GM23338 (cell line): ENCODE measurements around the gene ELOVL6. TPM values are rescaled to one million over a fixed set of nuclear protein-coding genes. Genes with fewer than 3 reads are reported as not detected.

Source experiments
- ATAC-seq: fragments of 200-7000 bp; cut with Tn5 transposase; 3 replicates; pipeline ENCODE4 v1.9.1; 2020
- DNase-seq: peaks from one replicate; pipeline ENCODE4 v3.0.0-alpha.2; 2015; ENCODE audit warnings: low spot score
- H2AFZ ChIP-seq: fragments of 200-600 bp; sonication (generic); 2 replicates; pipeline ENCODE4 v1.8.0; 2016; ENCODE audit warnings: antibody characterized with exemption, mild to moderate bottlenecking, moderate library complexity
- H3F3A ChIP-seq: fragments of 200-600 bp; sonication (generic); replicated peaks from 2 replicates; pipeline ENCODE4 v1.8.0; 2017; ENCODE audit warnings: antibody characterized with exemption, mixed run types, low read depth
- H3K27ac ChIP-seq: fragments of 200-600 bp; sonication (generic); 2 replicates; pipeline ENCODE4 v1.6.1; 2016; ENCODE audit warnings: low read depth
- H3K27me3 ChIP-seq: fragments of 200-600 bp; sonication (generic); 2 replicates; pipeline ENCODE4 v1.8.0; 2016; ENCODE audit warnings: mild to moderate bottlenecking, mixed run types, moderate library complexity; ENCODE audit not compliant: insufficient read depth
- H3K36me3 ChIP-seq: fragments of 200-600 bp; sonication (generic); 2 replicates; pipeline ENCODE4 v1.8.0; 2016; ENCODE audit warnings: mild to moderate bottlenecking; ENCODE audit not compliant: insufficient read depth
- H3K4me1 ChIP-seq: fragments of 200-600 bp; sonication (generic); 2 replicates; pipeline ENCODE4 v1.8.0; 2016; ENCODE audit warnings: mild to moderate bottlenecking, moderate library complexity; ENCODE audit not compliant: insufficient read depth
- H3K4me2 ChIP-seq: fragments of 200-600 bp; sonication (generic); 2 replicates; pipeline ENCODE4 v1.7.1; 2017; ENCODE audit warnings: mixed run types
- H3K4me3 ChIP-seq: fragments of 200-600 bp; sonication (generic); 2 replicates; pipeline ENCODE4 v1.6.1; 2016; ENCODE audit warnings: mixed run types
- H3K79me2 ChIP-seq: fragments of 200-600 bp; sonication (generic); replicated peaks from 2 replicates; pipeline ENCODE4 v1.8.0; 2017; ENCODE audit warnings: mild to moderate bottlenecking; ENCODE audit not compliant: insufficient read depth
- H3K9me2 ChIP-seq: fragments of 200-600 bp; sonication (generic); 2 replicates; pipeline ENCODE4 v1.8.0; 2017; ENCODE audit not compliant: insufficient read depth
- H4K20me1 ChIP-seq: fragments of 200-600 bp; sonication (generic); replicated peaks from 2 replicates; pipeline ENCODE4 v1.8.0; 2017; ENCODE audit warnings: mild to moderate bottlenecking; ENCODE audit not compliant: insufficient read depth
- H3K27ac Mint-ChIP-seq: 2 replicates; pipeline ENCODE4 v1.8.0; 2020; ENCODE audit warnings: inconsistent platforms, mild to moderate bottlenecking, moderate library complexity, mixed read lengths
- H3K27me3 Mint-ChIP-seq: 3 replicates; pipeline ENCODE4 v1.8.0; 2022; ENCODE audit warnings: low read depth, mild to moderate bottlenecking, moderate library complexity, mixed read lengths, inconsistent platforms; ENCODE audit not compliant: insufficient read depth, poor library complexity
- H3K36me3 Mint-ChIP-seq: 3 replicates; pipeline ENCODE4 v1.8.0; 2021; ENCODE audit warnings: low read depth, mild to moderate bottlenecking, inconsistent platforms, moderate library complexity, mixed read lengths
- H3K4me1 Mint-ChIP-seq: 3 replicates; pipeline ENCODE4 v1.8.0; 2020; ENCODE audit warnings: mild to moderate bottlenecking, inconsistent platforms, mixed read lengths
- H3K4me3 Mint-ChIP-seq: 3 replicates; pipeline ENCODE4 v1.8.0; 2021; ENCODE audit warnings: moderate library complexity, mild to moderate bottlenecking, inconsistent platforms, mixed read lengths
- H3K9me3 Mint-ChIP-seq: 3 replicates; pipeline ENCODE4 v1.8.0; 2020; ENCODE audit warnings: moderate library complexity, mild to moderate bottlenecking, inconsistent platforms, mixed read lengths
- CREB1 ChIP-seq: fragments of 250-450 bp; sonication (Bioruptor Pico); IDR thresholded peaks from 2 replicates; pipeline ENCODE4 v1.5.0; 2020; ENCODE audit warnings: low read depth, mild to moderate bottlenecking, moderate library complexity
- EZH2 ChIP-seq: fragments of 200-600 bp; sonication (generic); IDR thresholded peaks from one replicate; pipeline ENCODE4 v1.8.0; 2017; ENCODE audit warnings: antibody characterized with exemption, mild to moderate bottlenecking, low read depth; ENCODE audit not compliant: unreplicated experiment
- JUNB ChIP-seq: IDR thresholded peaks from one replicate; pipeline ENCODE4 v1.6.1; 2016; ENCODE audit warnings: antibody characterized with exemption; ENCODE audit not compliant: unreplicated experiment
- NANOG ChIP-seq: IDR thresholded peaks from 2 replicates; pipeline ENCODE4 v1.6.1; 2016; ENCODE audit warnings: antibody characterized with exemption, borderline replicate concordance
- POLR2AphosphoS5 ChIP-seq: IDR thresholded peaks from 2 replicates; pipeline ENCODE4 v1.6.1; 2016; ENCODE audit warnings: antibody characterized with exemption, low read depth
- STAT1 ChIP-seq: IDR thresholded peaks from one replicate; pipeline ENCODE4 v1.6.1; 2016; ENCODE audit warnings: antibody characterized with exemption; ENCODE audit not compliant: unreplicated experiment
- ZNF331 ChIP-seq: fragments of 250-450 bp; sonication (Bioruptor Pico); IDR thresholded peaks from 2 replicates; pipeline ENCODE4 v1.5.0; 2020; ENCODE audit warnings: low read depth, mild to moderate bottlenecking, moderate library complexity
- polyA plus RNA-seq: library from polyadenylated mRNA; unstranded; fragments of >200 nt; fragmentation: Nextera tagmentation; extraction: Ambion mirVana; gene quantifications from 2 replicates; pipeline ENCODE4 v1.2.1, GENCODE V29; 2016
- total RNA-seq: library from RNA; depleted of rRNA; stranded (reverse); fragments of >200 nt; shearing (Covaris generic); gene quantifications from 2 replicates; pipeline ENCODE4 v1.2.3, GENCODE V29; 2014
- TF ChIP-seq, protein P1 (sequence below), 2 experiments: fragments of 200-600 bp in 1 of 2; sonication (generic) in 1 of 2; conservative IDR thresholded peaks; 2 replicates each; pipeline versions ENCODE4 v1.5.1 to v1.6.1; 2016 to 2017; ENCODE audit warnings: antibody characterized with exemption in 2 of 2, low read depth in 2 of 2, mild to moderate bottlenecking in 2 of 2, moderate library complexity in 1 of 2
- TF ChIP-seq, protein P2 (sequence below): IDR thresholded peaks from 2 replicates; pipeline ENCODE4 v1.6.1; 2016; ENCODE audit warnings: antibody characterized with exemption
- TF ChIP-seq, protein P3 (sequence below): fragments of 250-450 bp; sonication (Bioruptor Pico); IDR thresholded peaks from 2 replicates; pipeline ENCODE4 v1.5.0; 2020; ENCODE audit warnings: mild to moderate bottlenecking, moderate library complexity

The ELOVL6 gene
- total and polyA plus RNA-seq, 2 experiments from 2014 or later = 82.7 to 89.5 TPM

DNA sequence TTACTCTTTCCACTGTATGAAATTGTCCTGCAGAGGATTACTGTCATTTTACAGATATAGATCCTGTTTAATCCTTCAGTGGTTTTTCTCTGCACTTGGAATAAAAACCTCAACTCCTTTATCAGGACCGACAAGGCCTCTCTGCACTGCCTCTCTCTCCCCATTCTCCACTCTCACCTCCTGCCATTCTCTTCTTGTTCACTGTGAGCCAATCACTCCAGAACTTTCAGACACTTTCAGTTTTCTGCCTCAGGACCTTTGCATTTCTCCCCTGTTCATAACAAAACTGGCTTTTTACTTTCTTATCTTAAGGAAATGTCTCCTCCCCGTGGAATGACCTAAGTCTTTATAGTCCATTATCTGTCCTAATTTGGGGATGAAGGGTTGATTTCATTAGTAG is 137.3 kb downstream of the ELOVL6 start (continued):
- TF ChIP-seq, protein P1, sequence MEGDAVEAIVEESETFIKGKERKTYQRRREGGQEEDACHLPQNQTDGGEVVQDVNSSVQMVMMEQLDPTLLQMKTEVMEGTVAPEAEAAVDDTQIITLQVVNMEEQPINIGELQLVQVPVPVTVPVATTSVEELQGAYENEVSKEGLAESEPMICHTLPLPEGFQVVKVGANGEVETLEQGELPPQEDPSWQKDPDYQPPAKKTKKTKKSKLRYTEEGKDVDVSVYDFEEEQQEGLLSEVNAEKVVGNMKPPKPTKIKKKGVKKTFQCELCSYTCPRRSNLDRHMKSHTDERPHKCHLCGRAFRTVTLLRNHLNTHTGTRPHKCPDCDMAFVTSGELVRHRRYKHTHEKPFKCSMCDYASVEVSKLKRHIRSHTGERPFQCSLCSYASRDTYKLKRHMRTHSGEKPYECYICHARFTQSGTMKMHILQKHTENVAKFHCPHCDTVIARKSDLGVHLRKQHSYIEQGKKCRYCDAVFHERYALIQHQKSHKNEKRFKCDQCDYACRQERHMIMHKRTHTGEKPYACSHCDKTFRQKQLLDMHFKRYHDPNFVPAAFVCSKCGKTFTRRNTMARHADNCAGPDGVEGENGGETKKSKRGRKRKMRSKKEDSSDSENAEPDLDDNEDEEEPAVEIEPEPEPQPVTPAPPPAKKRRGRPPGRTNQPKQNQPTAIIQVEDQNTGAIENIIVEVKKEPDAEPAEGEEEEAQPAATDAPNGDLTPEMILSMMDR (conservative IDR thresholded peaks at IDR 0.05; ENCODE audit: low read depth in 2 of 2) = no peak

DNA sequence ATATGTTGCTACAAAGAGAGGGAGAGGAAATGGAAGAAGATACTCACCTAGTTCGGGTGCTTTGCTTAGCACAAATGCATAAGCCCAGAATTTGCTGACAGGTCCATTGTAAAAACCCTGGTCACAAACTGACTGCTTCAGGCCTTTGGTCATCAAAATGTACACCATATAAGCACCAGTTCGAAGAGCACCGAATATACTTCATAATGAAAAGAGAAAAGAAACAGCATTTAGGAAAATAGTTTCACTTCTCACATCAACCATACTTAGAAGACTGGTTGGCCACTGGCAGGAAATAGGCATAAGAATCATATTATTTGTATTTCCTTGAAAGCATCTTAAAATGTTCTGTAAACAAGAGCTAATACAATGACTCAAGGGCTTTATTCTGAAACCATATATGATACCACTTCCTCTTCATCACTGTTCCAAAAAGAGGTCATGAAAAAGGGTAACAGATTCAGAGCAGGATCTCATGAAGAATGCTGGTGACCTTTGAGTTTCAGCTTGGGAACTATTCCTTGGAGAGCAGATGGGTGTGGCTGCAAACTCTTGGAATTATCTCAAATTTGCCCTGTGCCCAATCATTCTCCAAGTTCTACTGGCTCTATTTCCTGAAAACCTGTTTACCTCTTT is 138.7 kb downstream of the ELOVL6 start:
- no peak overlapping the region for H2AFZ ChIP-seq
- no peaks in the 10 kb centered on the region for H3K9me2 ChIP-seq
- peaks cover 4% of the 10 kb centered on the region; the same call in 1 of the 2 replicates for H3K36me3 ChIP-seq
- no peak overlapping the region for H3K4me3 ChIP-seq
- TF ChIP-seq, protein P2, sequence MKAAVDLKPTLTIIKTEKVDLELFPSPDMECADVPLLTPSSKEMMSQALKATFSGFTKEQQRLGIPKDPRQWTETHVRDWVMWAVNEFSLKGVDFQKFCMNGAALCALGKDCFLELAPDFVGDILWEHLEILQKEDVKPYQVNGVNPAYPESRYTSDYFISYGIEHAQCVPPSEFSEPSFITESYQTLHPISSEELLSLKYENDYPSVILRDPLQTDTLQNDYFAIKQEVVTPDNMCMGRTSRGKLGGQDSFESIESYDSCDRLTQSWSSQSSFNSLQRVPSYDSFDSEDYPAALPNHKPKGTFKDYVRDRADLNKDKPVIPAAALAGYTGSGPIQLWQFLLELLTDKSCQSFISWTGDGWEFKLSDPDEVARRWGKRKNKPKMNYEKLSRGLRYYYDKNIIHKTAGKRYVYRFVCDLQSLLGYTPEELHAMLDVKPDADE = no peak
- no peak for TF ChIP-seq STAT1
- TF ChIP-seq ZNF331 (CRISPR knock-in tag) = no peak
- no peak for TF ChIP-seq NANOG
- TF ChIP-seq EZH2 = no peak
- TF ChIP-seq JUNB = no peak
- no peak for TF ChIP-seq POLR2AphosphoS5
- TF ChIP-seq, protein P3, sequence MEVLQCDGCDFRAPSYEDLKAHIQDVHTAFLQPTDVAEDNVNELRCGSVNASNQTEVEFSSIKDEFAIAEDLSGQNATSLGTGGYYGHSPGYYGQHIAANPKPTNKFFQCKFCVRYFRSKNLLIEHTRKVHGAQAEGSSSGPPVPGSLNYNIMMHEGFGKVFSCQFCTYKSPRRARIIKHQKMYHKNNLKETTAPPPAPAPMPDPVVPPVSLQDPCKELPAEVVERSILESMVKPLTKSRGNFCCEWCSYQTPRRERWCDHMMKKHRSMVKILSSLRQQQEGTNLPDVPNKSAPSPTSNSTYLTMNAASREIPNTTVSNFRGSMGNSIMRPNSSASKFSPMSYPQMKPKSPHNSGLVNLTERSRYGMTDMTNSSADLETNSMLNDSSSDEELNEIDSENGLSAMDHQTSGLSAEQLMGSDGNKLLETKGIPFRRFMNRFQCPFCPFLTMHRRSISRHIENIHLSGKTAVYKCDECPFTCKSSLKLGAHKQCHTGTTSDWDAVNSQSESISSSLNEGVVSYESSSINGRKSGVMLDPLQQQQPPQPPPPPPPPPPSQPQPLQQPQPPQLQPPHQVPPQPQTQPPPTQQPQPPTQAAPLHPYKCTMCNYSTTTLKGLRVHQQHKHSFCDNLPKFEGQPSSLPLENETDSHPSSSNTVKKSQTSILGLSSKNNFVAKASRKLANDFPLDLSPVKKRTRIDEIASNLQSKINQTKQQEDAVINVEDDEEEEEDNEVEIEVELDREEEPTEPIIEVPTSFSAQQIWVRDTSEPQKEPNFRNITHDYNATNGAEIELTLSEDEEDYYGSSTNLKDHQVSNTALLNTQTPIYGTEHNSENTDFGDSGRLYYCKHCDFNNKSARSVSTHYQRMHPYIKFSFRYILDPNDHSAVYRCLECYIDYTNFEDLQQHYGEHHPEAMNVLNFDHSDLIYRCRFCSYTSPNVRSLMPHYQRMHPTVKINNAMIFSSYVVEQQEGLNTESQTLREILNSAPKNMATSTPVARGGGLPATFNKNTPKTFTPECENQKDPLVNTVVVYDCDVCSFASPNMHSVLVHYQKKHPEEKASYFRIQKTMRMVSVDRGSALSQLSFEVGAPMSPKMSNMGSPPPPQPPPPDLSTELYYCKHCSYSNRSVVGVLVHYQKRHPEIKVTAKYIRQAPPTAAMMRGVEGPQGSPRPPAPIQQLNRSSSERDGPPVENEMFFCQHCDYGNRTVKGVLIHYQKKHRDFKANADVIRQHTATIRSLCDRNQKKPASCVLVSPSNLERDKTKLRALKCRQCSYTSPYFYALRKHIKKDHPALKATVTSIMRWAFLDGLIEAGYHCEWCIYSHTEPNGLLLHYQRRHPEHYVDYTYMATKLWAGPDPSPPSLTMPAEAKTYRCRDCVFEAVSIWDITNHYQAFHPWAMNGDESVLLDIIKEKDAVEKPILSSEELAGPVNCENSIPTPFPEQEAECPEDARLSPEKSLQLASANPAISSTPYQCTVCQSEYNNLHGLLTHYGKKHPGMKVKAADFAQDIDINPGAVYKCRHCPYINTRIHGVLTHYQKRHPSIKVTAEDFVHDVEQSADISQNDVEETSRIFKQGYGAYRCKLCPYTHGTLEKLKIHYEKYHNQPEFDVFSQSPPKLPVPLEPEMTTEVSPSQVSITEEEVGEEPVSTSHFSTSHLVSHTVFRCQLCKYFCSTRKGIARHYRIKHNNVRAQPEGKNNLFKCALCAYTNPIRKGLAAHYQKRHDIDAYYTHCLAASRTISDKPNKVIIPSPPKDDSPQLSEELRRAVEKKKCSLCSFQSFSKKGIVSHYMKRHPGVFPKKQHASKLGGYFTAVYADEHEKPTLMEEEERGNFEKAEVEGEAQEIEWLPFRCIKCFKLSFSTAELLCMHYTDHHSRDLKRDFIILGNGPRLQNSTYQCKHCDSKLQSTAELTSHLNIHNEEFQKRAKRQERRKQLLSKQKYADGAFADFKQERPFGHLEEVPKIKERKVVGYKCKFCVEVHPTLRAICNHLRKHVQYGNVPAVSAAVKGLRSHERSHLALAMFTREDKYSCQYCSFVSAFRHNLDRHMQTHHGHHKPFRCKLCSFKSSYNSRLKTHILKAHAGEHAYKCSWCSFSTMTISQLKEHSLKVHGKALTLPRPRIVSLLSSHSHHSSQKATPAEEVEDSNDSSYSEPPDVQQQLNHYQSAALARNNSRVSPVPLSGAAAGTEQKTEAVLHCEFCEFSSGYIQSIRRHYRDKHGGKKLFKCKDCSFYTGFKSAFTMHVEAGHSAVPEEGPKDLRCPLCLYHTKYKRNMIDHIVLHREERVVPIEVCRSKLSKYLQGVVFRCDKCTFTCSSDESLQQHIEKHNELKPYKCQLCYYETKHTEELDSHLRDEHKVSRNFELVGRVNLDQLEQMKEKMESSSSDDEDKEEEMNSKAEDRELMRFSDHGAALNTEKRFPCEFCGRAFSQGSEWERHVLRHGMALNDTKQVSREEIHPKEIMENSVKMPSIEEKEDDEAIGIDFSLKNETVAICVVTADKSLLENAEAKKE = no peak
- no peak for TF ChIP-seq CREB1 (CRISPR knock-in tag)
- Mint-ChIP-seq H3K4me1 (peaks cover 5% of the 10 kb centered on the region; the same call in 2 of the 3 replicates), H3K27ac (no peak overlapping the region), H3K9me3 (no peaks in the 10 kb centered on the region), H3K36me3 (peaks cover 7% of the 10 kb centered on the region), H3K4me3 (no peak overlapping the region), H3K27me3 (no peaks in the 10 kb centered on the region)
- H3K27me3 ChIP-seq = no peaks in the 10 kb centered on the region
- ATAC-seq = no peak
- H3K4me2 ChIP-seq = no peak overlapping the region
- no peaks in the 10 kb centered on the region for H3F3A ChIP-seq
- no peak for DNase-seq
- H3K27ac ChIP-seq = no peak overlapping the region
- H3K4me1 ChIP-seq = no peaks in the 10 kb centered on the region
- H4K20me1 ChIP-seq = peaks cover 18% of the 10 kb centered on the region
- H3K79me2 ChIP-seq = peaks cover 16% of the 10 kb centered on the region
